Measurements from ENCODE around the gene MYCL. TPM values are rescaled to one million over a fixed set of nuclear protein-coding genes. Genes with fewer than 3 reads are reported as not detected.

Gene MYCL
- total and polyA plus RNA-seq, 3 experiments from 2014 or later: 0.24 TPM; not detected in 2

- peaks cover 3 to 52% (median 7%) of the 10 kb centered on the region in 3 donors for H3K36me3 Mint-ChIP-seq
- ChIA-PET POLR2A (no interaction called here), CTCF (no interaction called here)
- H3K27me3 ChIP-seq (ENCODE audit: insufficient read depth, low read length, poor library complexity, severe bottlenecking): no peaks in the 10 kb centered on the region
- H3K4me1 Mint-ChIP-seq: peaks cover 10 to 19% (median 18%) of the 10 kb centered on the region in 3 donors
- no peak for DNase-seq
- no peaks in the 10 kb centered on the region for H3K36me3 ChIP-seq (ENCODE audit: insufficient read depth, low read length)
- H3K4me3 Mint-ChIP-seq: peak overlapping the region in 5 of 7 donors; percentile 9 to 63 (median 19)
- H3K27ac ChIP-seq (ENCODE audit: low read depth, low read length): no peak overlapping the region
- H3K27me3 Mint-ChIP-seq: no peaks in the 10 kb centered on the region
- peaks cover 14% of the 10 kb centered on the region for H3K4me1 ChIP-seq (ENCODE audit: insufficient read depth, low read length)
- H3K4me3 ChIP-seq (ENCODE audit: low read length): no peak overlapping the region
- peak overlapping the region; percentile 7 to 91 (median 65) for H3K27ac Mint-ChIP-seq
- H3K9me3 ChIP-seq (ENCODE audit: low read length): no peaks in the 10 kb centered on the region
- H3K9me3 Mint-ChIP-seq: no peaks in the 10 kb centered on the region
Observed at GRCh38 chr1:39850606-39851216, 51.0 kb downstream of the MYCL start.

DNA sequence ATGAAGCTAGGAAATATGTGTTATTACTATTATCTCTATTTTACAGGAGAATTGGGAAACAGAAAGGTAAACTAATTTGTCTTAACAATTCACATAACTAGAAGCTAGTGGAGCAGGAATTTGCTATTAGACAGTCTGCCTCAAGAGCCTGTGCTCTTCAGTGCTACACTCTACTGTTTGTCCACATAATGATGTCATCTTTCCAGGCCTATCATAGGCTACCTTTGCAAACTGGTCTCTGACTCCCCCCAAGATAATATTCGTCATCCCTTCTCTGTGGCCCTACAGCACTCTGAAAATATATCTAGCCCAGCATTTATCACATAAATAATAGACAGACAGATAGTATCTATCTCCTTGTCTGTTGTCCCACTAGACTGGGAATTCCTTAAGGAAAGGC lies 52.5 kb downstream of the MYCL start:
- H3K27me3 Mint-ChIP-seq: no peaks in the 10 kb centered on the region

GRCh38 chr1:39847940-39848339 lies 53.8 kb downstream of the MYCL start:
- peaks cover 42% of the 10 kb centered on the region for H3K4me1 ChIP-seq (ENCODE audit: insufficient read depth, low read length)
- no peak overlapping the region for H3K27ac ChIP-seq (ENCODE audit: low read depth, low read length)
- H3K27ac Mint-ChIP-seq: peak overlapping the region in 2 of 8 donors; percentile 33 to 59
- H3K36me3 ChIP-seq (ENCODE audit: insufficient read depth, low read length): no peaks in the 10 kb centered on the region
- no peaks in the 10 kb centered on the region for H3K27me3 Mint-ChIP-seq
- CTCF ChIA-PET: no interaction called here
- H3K36me3 Mint-ChIP-seq: peaks cover 0 to 39% (median 4%) of the 10 kb centered on the region in 3 donors
- POLR2A ChIA-PET: no interaction called here
- no peaks in the 10 kb centered on the region for H3K9me3 Mint-ChIP-seq
- no peak overlapping the region for H3K4me3 Mint-ChIP-seq
- H3K9me3 ChIP-seq (ENCODE audit: low read length): no peaks in the 10 kb centered on the region
- no peak for DNase-seq
- no peaks in the 10 kb centered on the region for H3K27me3 ChIP-seq (ENCODE audit: insufficient read depth, low read length, poor library complexity, severe bottlenecking)
- peaks cover 37 to 46% (median 46%) of the 10 kb centered on the region in 3 donors for H3K4me1 Mint-ChIP-seq
- no peak overlapping the region for H3K4me3 ChIP-seq (ENCODE audit: low read length)

More for the DNA sequence above, 52.5 kb downstream of the MYCL start:
- H3K9me3 Mint-ChIP-seq: no peaks in the 10 kb centered on the region
- Histone ChIP-seq H3K4me1 (ENCODE audit: insufficient read depth, low read length) (peaks cover 29% of the 10 kb centered on the region), H3K4me3 (ENCODE audit: low read length) (no peak overlapping the region), H3K27me3 (ENCODE audit: insufficient read depth, low read length, poor library complexity, severe bottlenecking) (no peaks in the 10 kb centered on the region), H3K36me3 (ENCODE audit: insufficient read depth, low read length) (no peaks in the 10 kb centered on the region), H3K27ac (ENCODE audit: low read depth, low read length) (no peak overlapping the region), H3K9me3 (ENCODE audit: low read length) (no peaks in the 10 kb centered on the region)
- H3K27ac Mint-ChIP-seq: peak overlapping the region in 2 of 8 donors; percentile 15 to 72
- peaks cover 0 to 37% (median 4%) of the 10 kb centered on the region in 3 donors for H3K36me3 Mint-ChIP-seq
- DNase-seq: no peak
- POLR2A ChIA-PET: no interaction called here
- H3K4me1 Mint-ChIP-seq: peaks cover 25 to 34% (median 34%) of the 10 kb centered on the region in 3 donors
- H3K4me3 Mint-ChIP-seq: no peak overlapping the region
- CTCF ChIA-PET: no interaction called here

DNA sequence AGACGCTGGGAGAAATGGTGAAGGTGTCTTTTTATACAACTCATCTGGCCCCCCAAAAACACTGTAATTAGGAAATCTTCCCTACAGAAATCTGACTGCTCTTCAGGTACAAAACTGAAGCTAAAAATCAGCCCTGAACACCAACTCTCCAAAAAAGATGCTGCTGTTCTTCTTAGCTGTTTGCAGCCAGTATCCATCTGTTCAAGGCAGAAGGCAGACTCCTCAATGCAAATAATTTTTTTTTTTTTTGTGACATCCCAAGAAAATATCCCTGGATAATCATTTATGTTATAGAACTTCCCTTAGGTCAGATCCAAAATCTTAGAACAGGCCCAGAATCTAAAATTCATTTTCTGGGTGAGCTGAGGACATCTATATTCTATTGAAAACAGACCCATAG lies 54.9 kb downstream of the MYCL start:
- Mint-ChIP-seq H3K36me3 (peaks cover 0 to 41% (median 10%) of the 10 kb centered on the region in 3 donors), H3K27me3 (no peaks in the 10 kb centered on the region), H3K4me3 (no peak overlapping the region), H3K9me3 (no peaks in the 10 kb centered on the region), H3K27ac (peak overlapping the region in 6 of 8 donors; percentile 91 to 99 (median 94)), H3K4me1 (peaks cover 49 to 58% (median 58%) of the 10 kb centered on the region in 3 donors)
- Histone ChIP-seq H3K9me3 (ENCODE audit: low read length) (no peaks in the 10 kb centered on the region), H3K4me3 (ENCODE audit: low read length) (no peak overlapping the region), H3K27me3 (ENCODE audit: insufficient read depth, low read length, poor library complexity, severe bottlenecking) (no peaks in the 10 kb centered on the region), H3K4me1 (ENCODE audit: insufficient read depth, low read length) (peaks cover 53% of the 10 kb centered on the region), H3K27ac (ENCODE audit: low read depth, low read length) (no peak overlapping the region), H3K36me3 (ENCODE audit: insufficient read depth, low read length) (no peaks in the 10 kb centered on the region)
- ChIA-PET POLR2A (no interaction called here), CTCF (interaction anchor here (1.0 to 2.9 kb wide), 2 partner anchors 55 to 72 kb away, joined by 4 to 14 read pairs; partner anchors contain the start of gene MYCL)
- no peak for DNase-seq

- H3K4me1 Mint-ChIP-seq: peaks cover 52 to 63% (median 63%) of the 10 kb centered on the region in 3 donors
- Histone ChIP-seq H3K27ac (ENCODE audit: low read depth, low read length) (peak overlapping the region; percentile 35), H3K4me1 (ENCODE audit: insufficient read depth, low read length) (peaks cover 58% of the 10 kb centered on the region), H3K27me3 (ENCODE audit: insufficient read depth, low read length, poor library complexity, severe bottlenecking) (no peaks in the 10 kb centered on the region), H3K4me3 (ENCODE audit: low read length) (no peak overlapping the region), H3K9me3 (ENCODE audit: low read length) (no peaks in the 10 kb centered on the region), H3K36me3 (ENCODE audit: insufficient read depth, low read length) (peaks cover 4% of the 10 kb centered on the region)
- peak; percentile 68 to 89 (median 79) for DNase-seq
- CTCF ChIA-PET: interaction anchor here (0.9 to 2.9 kb wide), 6 partner anchors 9 to 186 kb away, joined by 3 to 14 read pairs (median 4); partner anchors contain the start of gene MYCL
- peak overlapping the region in 5 of 7 donors; percentile 56 to 89 (median 69) for H3K4me3 Mint-ChIP-seq
- POLR2A ChIA-PET: interaction anchor here (0.5 to 0.8 kb wide), 3 partner anchors 38 to 64 kb away, joined by 3 to 4 read pairs (median 3); no protein-coding TSS in a partner anchor
- H3K36me3 Mint-ChIP-seq: peaks cover 0 to 49% (median 17%) of the 10 kb centered on the region in 3 donors
- peak overlapping the region; percentile 90 to 99 (median 94) for H3K27ac Mint-ChIP-seq
- H3K27me3 Mint-ChIP-seq: no peaks in the 10 kb centered on the region
- no peaks in the 10 kb centered on the region for H3K9me3 Mint-ChIP-seq
Observed at GRCh38 chr1:39845569-39846566, 55.8 kb downstream of the MYCL start.

Other genes with a start within 250 kb of the MYCL start
- not detected for gene NT5C1A, start 229.8 kb downstream of the MYCL start, total RNA-seq
- gene NT5C1A, start 229.8 kb downstream of the MYCL start, polyA plus RNA-seq: not detected
- gene HPCAL4, start 210.5 kb downstream of the MYCL start, total RNA-seq: 1 to 10 TPM; 1.9 to 2.0 TPM
- gene HPCAL4, start 210.5 kb downstream of the MYCL start, polyA plus RNA-seq: 2.5 TPM
- gene PPIE, start 163.0 kb downstream of the MYCL start, total RNA-seq: 10 to 100 TPM; 61.2 to 65.2 TPM
- 78.3 TPM for gene PPIE, start 163.0 kb downstream of the MYCL start, polyA plus RNA-seq
- gene OXCT2, start 130.6 kb downstream of the MYCL start, total RNA-seq: 1 to 10 TPM; 2.2 to 2.3 TPM
- gene OXCT2, start 130.6 kb downstream of the MYCL start, polyA plus RNA-seq: not detected
- gene BMP8B, start 113.1 kb downstream of the MYCL start, total RNA-seq: 1 to 10 TPM in 1 of 2 experiments, under 1 TPM in 1; 0.91 to 1.2 TPM
- gene BMP8B, start 113.1 kb downstream of the MYCL start, polyA plus RNA-seq: 0.14 TPM
- 10 to 100 TPM; 33.1 to 34.0 TPM for gene TRIT1, start 18.4 kb downstream of the MYCL start, total RNA-seq
- 10.3 TPM for gene TRIT1, start 18.4 kb downstream of the MYCL start, polyA plus RNA-seq
- 10 to 100 TPM; 23.8 to 28.7 TPM for gene MFSD2A, start 53.2 kb upstream of the MYCL start, total RNA-seq
- gene MFSD2A, start 53.2 kb upstream of the MYCL start, polyA plus RNA-seq: 0.13 TPM
- 100 to 1,000 TPM; 519 to 536 TPM for gene CAP1, start 138.8 kb upstream of the MYCL start, total RNA-seq
- 788 TPM for gene CAP1, start 138.8 kb upstream of the MYCL start, polyA plus RNA-seq
- 100 to 1,000 TPM; 114 to 130 TPM for gene PPT1, start 195.3 kb upstream of the MYCL start, total RNA-seq
- gene PPT1, start 195.3 kb upstream of the MYCL start, polyA plus RNA-seq: 138 TPM